K562 (cell line): ENCODE results near the gene PAK1IP1. TPM values are rescaled to one million over a fixed set of nuclear protein-coding genes. Genes with fewer than 3 reads are reported as not detected.

ENCODE experiments used
- BMI1 ChIP-seq: fragments of 150-350 bp; IDR thresholded peaks from 2 replicates; pipeline ENCODE4 v1.6.1; 2014; ENCODE audit warnings: low read length
- GATAD2B ChIP-seq: fragments of 450-650 bp; IDR thresholded peaks from 2 replicates; pipeline ENCODE4 v1.6.1; 2017; ENCODE audit warnings: mild to moderate bottlenecking, borderline replicate concordance
- MTF1 ChIP-seq: fragments of 250-450 bp; sonication (Bioruptor Pico); IDR thresholded peaks from 2 replicates; pipeline ENCODE4 v1.9.0; 2021; ENCODE audit warnings: moderate library complexity, mild to moderate bottlenecking, inconsistent platforms, borderline replicate concordance
- NFIX ChIP-seq: fragments of 250-450 bp; sonication (Bioruptor Pico); IDR thresholded peaks from 2 replicates; pipeline ENCODE4 v1.4.0; 2020; ENCODE audit warnings: low read depth, mild to moderate bottlenecking, moderate library complexity
- NR2C1 ChIP-seq, 2 experiments: fragments of 450-650 bp; IDR thresholded peaks; 2 replicates each; pipeline ENCODE4 v1.6.1; 2017; ENCODE audit warnings: mild to moderate bottlenecking in 2 of 2, antibody characterized with exemption in 1 of 2, inconsistent platforms in 1 of 2, missing compliant biosample characterization in 1 of 2, missing genetic modification characterization in 1 of 2
- OTX1 ChIP-seq: fragments of 450-650 bp; formaldehyde crosslinking; IDR thresholded peaks from 2 replicates; pipeline ENCODE4 v1.4.0; 2022; ENCODE audit warnings: mild to moderate bottlenecking
- RCOR1 ChIP-seq, 2 experiments: IDR thresholded peaks; 2 replicates each; pipeline ENCODE4 v1.6.1; 2012; ENCODE audit warnings: low read depth in 2 of 2, low read length in 2 of 2, borderline replicate concordance in 1 of 2, improper control_type of control experiment in 1 of 2
- ZBTB49 ChIP-seq: sonication (generic); formaldehyde crosslinking; IDR thresholded peaks from 2 replicates; pipeline ENCODE4 v1.8.0; 2022; ENCODE audit warnings: missing genetic modification reagents, mild to moderate bottlenecking, borderline replicate concordance
- ZNF347 ChIP-seq: fragments of 450-650 bp; formaldehyde crosslinking; IDR thresholded peaks from 2 replicates; pipeline ENCODE4 v1.4.0; 2020; ENCODE audit warnings: low read depth, mild to moderate bottlenecking, moderate library complexity
- ZNF395 ChIP-seq: fragments of 200-800 bp; sonication (Bioruptor generic); IDR thresholded peaks from 2 replicates; pipeline ENCODE4 v1.6.1; 2017; ENCODE audit warnings: missing genetic modification characterization, missing compliant biosample characterization
- ZNF512 ChIP-seq: IDR thresholded peaks from 2 replicates; pipeline ENCODE4 v1.6.1; 2016; ENCODE audit warnings: missing genetic modification characterization, missing compliant biosample characterization
- polyA plus RNA-seq, 8 experiments: library from polyadenylated mRNA; depleted of rRNA in 4 of 8; stranded (reverse) in 5 of 8; unstranded in 3 of 8; fragments of >200 nt; fragmentation: Nextera tagmentation in 2 of 8; fragmentation: Illumina TruSeq in 1 of 8; extraction: Ambion mirVana in 2 of 8; extraction: Trizol in 1 of 8; gene quantifications; 2 replicates each; pipeline versions ENCODE4 v1.2.1 to v1.2.3, GENCODE V29; 2011 to 2014; ENCODE audit warnings: inconsistent platforms in 1 of 8, missing spikeins in 1 of 8
- total RNA-seq, 7 experiments: library from RNA; depleted of rRNA in 6 of 7; stranded (reverse); fragments of >200 nt in 6 of 7; fragmentation: Illumina TruSeq in 2 of 7; extraction: Trizol in 2 of 7; gene quantifications; 2 replicates each; pipeline versions ENCODE4 v1.2.1 to v1.2.3, GENCODE V29; 2011 to 2021; ENCODE audit warnings: low replicate concordance in 1 of 7
- TF ChIP-seq, protein P1 (sequence below): fragments of 250-450 bp; sonication (Bioruptor Pico); IDR thresholded peaks from 2 replicates; pipeline ENCODE4 v1.4.0; 2020; ENCODE audit warnings: mild to moderate bottlenecking, moderate library complexity
- TF ChIP-seq, protein P2 (sequence below): IDR thresholded peaks from 2 replicates; pipeline ENCODE4 v1.6.1; 2012; ENCODE audit warnings: low read depth, low read length, improper control_type of control experiment, borderline replicate concordance
- TF ChIP-seq, protein P3 (sequence below): fragments of 250-450 bp; sonication (Bioruptor Pico); IDR thresholded peaks from 2 replicates; pipeline ENCODE4 v1.4.0; 2020

The PAK1IP1 gene
- total and polyA plus RNA-seq, 9 of the 15 experiments (the other 6 are each of a cell fraction or from before 2014, with no cell fraction given) = 50.0 to 200 (median 87.0) TPM

DNA sequence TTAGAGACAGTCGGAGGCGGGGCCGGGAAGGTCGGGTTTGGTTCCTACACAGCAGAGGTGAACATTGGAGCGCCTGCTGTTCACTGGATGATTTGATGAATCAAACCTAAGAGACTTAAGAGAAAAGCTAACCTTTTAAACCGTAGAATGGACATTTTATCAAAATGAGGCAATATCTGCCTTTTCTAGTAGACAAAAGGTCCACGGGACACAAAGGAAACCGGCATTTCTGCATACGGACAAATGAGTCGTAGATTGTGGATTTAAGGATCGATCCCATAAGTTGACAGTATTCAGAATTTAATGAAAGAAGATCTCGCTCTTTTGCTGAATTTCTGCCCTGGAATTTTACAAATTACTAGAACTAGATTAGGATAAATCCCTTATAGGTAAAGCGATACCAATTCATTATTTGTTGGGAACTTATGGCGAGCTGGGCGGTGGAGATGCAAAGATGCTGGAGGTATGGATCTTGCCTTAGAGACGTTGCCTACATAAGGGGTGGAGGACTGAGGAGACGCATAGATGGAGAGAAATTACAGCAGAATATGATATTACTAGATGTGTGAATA, 400 bp downstream of the PAK1IP1 start (continued):
- TF ChIP-seq, protein P1, sequence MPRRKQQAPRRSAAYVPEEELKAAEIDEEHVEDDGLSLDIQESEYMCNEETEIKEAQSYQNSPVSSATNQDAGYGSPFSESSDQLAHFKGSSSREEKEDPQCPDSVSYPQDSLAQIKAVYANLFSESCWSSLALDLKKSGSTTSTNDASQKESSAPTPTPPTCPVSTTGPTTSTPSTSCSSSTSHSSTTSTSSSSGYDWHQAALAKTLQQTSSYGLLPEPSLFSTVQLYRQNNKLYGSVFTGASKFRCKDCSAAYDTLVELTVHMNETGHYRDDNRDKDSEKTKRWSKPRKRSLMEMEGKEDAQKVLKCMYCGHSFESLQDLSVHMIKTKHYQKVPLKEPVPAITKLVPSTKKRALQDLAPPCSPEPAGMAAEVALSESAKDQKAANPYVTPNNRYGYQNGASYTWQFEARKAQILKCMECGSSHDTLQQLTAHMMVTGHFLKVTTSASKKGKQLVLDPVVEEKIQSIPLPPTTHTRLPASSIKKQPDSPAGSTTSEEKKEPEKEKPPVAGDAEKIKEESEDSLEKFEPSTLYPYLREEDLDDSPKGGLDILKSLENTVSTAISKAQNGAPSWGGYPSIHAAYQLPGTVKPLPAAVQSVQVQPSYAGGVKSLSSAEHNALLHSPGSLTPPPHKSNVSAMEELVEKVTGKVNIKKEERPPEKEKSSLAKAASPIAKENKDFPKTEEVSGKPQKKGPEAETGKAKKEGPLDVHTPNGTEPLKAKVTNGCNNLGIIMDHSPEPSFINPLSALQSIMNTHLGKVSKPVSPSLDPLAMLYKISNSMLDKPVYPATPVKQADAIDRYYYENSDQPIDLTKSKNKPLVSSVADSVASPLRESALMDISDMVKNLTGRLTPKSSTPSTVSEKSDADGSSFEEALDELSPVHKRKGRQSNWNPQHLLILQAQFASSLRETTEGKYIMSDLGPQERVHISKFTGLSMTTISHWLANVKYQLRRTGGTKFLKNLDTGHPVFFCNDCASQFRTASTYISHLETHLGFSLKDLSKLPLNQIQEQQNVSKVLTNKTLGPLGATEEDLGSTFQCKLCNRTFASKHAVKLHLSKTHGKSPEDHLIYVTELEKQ (CRISPR knock-in tag) = no peak
- TF ChIP-seq ZNF347 (CRISPR knock-in tag) = no peak
- TF ChIP-seq ZNF395 (CRISPR knock-in tag) = peak; percentile 68; the same call in 1 of the 2 replicates
- no peak for TF ChIP-seq OTX1
- TF ChIP-seq ZNF512 (tag) = no peak; the same call in 1 of the 2 replicates
- no peak for TF ChIP-seq NFIX (CRISPR knock-in tag)
- TF ChIP-seq MTF1 (CRISPR knock-in tag) = no peak
- TF ChIP-seq, protein P2, sequence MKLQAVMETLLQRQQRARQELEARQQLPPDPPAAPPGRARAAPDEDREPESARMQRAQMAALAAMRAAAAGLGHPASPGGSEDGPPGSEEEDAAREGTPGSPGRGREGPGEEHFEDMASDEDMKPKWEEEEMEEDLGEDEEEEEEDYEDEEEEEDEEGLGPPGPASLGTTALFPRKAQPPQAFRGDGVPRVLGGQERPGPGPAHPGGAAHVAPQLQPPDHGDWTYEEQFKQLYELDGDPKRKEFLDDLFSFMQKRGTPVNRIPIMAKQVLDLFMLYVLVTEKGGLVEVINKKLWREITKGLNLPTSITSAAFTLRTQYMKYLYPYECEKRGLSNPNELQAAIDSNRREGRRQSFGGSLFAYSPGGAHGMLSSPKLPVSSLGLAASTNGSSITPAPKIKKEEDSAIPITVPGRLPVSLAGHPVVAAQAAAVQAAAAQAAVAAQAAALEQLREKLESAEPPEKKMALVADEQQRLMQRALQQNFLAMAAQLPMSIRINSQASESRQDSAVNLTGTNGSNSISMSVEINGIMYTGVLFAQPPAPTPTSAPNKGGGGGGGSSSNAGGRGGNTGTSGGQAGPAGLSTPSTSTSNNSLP = no peak
- TF ChIP-seq GATAD2B = no peak
- TF ChIP-seq ZBTB49 = 0 out of 2 replicates have a peak, but pooled peaks have one; percentile 57
- no peak for TF ChIP-seq NR2C1 (IDR thresholded peaks at IDR 0.05)
- no peak for TF ChIP-seq NR2C1 (tag; IDR thresholded peaks at IDR 0.05)
- TF ChIP-seq BMI1 = no peak
- TF ChIP-seq RCOR1 (IDR thresholded peaks at IDR 0.05; ENCODE audit: borderline replicate concordance in 1 of 2, low read depth in 2 of 2, low read length in 2 of 2) = no peak
- TF ChIP-seq, protein P3, sequence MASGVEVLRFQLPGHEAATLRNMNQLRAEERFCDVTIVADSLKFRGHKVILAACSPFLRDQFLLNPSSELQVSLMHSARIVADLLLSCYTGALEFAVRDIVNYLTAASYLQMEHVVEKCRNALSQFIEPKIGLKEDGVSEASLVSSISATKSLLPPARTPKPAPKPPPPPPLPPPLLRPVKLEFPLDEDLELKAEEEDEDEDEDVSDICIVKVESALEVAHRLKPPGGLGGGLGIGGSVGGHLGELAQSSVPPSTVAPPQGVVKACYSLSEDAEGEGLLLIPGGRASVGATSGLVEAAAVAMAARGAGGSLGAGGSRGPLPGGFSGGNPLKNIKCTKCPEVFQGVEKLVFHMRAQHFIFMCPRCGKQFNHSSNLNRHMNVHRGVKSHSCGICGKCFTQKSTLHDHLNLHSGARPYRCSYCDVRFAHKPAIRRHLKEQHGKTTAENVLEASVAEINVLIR (CRISPR knock-in tag) = no peak
